HG03103 (cell line): ENCODE results near the gene ENDOV.

Experiments used
- ATAC-seq: cut with Tn5 transposase; IDR thresholded peaks from one replicate; pipeline ENCODE4 v1.9.1; 2021; ENCODE audit warnings: low read depth; ENCODE audit not compliant: unreplicated experiment

ENDOV gene

GRCh38 chr17:80461528-80462160 lies 46.7 kb downstream of the ENDOV start:
- ATAC-seq = no peak

DNA sequence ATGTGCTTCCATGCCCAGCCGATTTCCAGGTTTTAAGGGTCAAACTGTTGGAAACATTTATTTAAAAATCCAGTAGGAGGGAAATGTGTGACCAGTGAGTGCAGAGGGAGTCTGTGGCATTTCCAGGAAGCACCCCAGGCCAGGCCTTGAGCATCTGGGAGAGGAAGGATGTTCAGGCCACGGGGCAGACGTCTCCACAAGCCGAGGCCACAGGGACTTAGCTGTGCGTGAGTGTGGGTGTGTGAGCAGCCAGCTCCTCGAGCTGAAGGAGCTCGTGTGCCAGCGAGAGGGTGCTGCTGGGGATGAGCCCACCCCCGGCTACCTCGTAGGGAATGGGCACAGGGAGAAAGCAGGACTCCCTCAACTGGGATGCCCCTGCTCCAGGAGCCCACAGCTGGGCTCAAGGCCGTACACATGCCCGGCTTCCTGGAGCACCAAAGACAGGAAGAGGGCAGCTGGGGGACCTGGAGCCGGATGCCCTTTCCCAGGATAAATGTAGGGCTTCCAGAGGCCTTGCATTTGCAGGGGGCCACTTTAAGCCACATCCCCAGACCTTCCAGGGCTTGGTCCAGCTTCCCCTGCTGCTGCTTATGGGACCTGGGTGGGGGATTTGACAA lies 48.9 kb downstream of the ENDOV start:
- ATAC-seq = no peak

GRCh38 chr17:80464486-80464885 lies 49.5 kb downstream of the ENDOV start:
- ATAC-seq = no peak

DNA sequence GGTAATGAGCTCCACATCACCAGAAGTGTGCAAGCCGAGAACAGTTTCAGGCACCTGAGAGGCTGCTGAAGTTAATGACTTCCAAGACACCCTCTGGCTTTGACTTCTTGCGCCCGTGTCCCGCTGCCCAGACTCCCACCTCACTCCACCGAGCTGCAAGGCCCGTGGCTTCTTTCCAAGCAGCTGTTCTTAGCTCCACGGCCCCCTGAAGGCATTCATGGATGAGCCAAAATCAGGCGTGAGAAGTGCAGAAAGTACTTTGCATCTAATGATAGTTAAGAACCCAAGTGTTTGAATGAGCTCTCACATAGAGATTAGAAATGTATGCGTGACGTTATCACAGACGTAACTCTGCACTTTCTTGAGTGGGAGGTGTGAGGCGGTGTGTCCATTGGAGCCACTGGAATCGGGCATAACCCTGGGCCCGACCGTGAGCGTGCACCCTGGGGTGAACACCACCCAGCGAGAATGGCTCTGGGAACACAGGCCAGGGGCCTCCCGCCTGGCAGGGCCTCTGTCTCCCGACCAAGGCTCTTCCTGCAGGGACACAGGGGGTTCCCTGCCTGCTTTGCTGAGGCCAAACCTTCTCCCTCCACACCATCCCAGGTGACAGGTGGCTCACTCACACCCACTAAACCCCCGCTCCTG lies 50.5 kb downstream of the ENDOV start:
- no peak for ATAC-seq

GRCh38 chr17:80466188-80466705 lies 51.3 kb downstream of the ENDOV start:
- ATAC-seq = no peak

DNA sequence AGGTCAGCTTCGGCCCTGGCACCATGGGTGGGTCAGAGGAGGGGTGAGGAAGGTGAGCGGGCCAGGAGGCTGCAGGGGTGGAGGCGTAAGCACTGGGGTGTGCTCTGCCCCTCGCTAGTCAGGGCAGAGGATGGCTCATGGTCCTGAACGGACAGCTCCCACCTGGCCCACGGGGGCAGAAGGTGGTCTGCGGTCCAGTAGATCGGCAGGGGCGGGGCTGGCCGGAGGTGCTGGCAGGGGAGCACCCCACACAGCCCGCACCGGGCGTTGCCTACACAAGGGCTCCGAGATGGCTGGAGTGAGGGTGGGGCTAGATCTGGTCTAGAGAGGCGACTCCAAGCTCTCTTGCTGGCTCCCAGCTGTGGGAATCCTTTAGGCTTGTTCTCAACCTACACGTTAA lies 53.3 kb downstream of the ENDOV start:
- no peak for ATAC-seq

- ATAC-seq = no peak
Observed at GRCh38 chr17:80468781-80469493, 54.0 kb downstream of the ENDOV start.

DNA sequence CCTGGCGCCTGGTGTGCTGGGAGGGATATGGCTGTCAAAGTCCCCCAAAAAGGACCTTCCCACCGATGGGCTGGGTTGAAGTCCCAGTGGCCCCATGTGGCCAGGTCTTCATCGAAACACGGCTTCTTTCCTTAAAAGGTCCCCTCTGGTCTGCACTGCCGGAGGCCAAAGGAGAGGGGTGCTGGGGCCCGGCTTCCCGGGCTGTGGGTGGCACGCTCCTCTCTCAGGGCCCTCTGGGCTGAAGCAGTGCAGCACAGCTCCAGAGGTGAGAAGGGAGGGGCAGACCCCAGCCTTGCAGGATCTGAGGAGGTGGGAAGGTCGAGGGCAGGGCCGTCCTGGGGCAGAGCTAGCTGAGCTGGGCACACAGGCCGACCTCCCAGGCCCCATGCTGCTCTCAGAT lies 54.7 kb downstream of the ENDOV start:
- ATAC-seq = no peak

GRCh38 chr17:80470603-80471002 lies 55.6 kb downstream of the ENDOV start:
- ATAC-seq = no peak

- no peak for ATAC-seq
Observed at GRCh38 chr17:80471922-80472321, 57.0 kb downstream of the ENDOV start.

DNA sequence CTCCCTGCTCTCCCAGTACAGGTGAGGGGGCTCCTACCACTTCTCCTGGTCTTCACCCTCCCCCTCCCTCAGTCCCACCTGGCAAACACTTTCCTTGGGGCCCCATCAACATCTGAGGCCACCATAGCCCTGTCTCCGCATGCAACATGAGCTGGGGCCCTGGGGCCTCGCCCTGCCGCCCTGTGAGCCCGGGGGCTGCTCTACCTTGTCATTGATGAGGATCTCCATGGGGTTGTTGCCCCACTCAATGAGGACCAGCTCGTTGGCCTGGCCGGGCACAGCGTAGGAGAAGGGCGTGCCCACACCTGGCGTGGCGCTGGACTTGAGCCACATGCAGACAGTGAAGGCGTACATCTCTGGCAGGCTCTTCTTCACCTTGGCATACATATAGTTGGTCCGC lies 58.0 kb downstream of the ENDOV start:
- ATAC-seq = no peak

DNA sequence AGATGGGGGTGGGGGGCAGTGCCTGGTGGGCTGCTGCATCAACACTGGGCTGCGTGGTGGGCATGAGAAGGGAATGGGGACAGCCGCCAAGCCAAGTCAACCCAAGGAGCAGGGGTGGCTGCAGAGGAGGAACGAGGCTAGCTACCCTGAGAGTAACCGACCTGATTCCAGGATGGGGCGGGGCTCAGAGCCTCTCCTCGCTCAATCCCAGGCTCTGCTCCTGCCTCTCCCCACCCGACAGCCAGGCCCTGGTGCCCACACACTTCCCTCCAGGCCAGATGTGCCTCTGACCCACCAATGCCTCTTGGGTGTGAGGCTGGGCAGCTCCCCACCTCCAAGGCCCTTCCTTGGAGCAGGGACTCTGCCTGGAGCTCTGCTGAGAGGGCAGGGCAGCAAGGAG lies 58.7 kb downstream of the ENDOV start:
- ATAC-seq = no peak

- no peak for ATAC-seq
Observed at GRCh38 chr17:80474231-80474960, 59.4 kb downstream of the ENDOV start.

GRCh38 chr17:80474961-80475909 lies 60.3 kb downstream of the ENDOV start:
- no peak for ATAC-seq

GRCh38 chr17:80475910-80476876 lies 61.2 kb downstream of the ENDOV start, which contains the start of gene NPTX1:
NPTX1 (minus strand) TSS chr17:80476607; CDS start chr17:80476446, 161 bp downstream.
- ATAC-seq = no peak

- no peak for ATAC-seq
Observed at GRCh38 chr17:80476877-80477646, 62.1 kb downstream of the ENDOV start.

- no peak for ATAC-seq
Observed at GRCh38 chr17:80477647-80478478, 62.9 kb downstream of the ENDOV start.
